HL-60/S4 (cell line): ENCODE data around the gene MMP11.
"Not testable (repeated sequence)": the region's sequence is repeated elsewhere in the genome, so short reads cannot be mapped to it uniquely, and the experiment has no call there.

Source experiments
- in situ Hi-C: fragments of 300-500 bp; cut with MboI; formaldehyde crosslinking; loops from 2 replicates; pipeline ENCODE4 v1.14.3; 2022; ENCODE audit warnings: low sequenced_read_pairs

The MMP11 gene

DNA sequence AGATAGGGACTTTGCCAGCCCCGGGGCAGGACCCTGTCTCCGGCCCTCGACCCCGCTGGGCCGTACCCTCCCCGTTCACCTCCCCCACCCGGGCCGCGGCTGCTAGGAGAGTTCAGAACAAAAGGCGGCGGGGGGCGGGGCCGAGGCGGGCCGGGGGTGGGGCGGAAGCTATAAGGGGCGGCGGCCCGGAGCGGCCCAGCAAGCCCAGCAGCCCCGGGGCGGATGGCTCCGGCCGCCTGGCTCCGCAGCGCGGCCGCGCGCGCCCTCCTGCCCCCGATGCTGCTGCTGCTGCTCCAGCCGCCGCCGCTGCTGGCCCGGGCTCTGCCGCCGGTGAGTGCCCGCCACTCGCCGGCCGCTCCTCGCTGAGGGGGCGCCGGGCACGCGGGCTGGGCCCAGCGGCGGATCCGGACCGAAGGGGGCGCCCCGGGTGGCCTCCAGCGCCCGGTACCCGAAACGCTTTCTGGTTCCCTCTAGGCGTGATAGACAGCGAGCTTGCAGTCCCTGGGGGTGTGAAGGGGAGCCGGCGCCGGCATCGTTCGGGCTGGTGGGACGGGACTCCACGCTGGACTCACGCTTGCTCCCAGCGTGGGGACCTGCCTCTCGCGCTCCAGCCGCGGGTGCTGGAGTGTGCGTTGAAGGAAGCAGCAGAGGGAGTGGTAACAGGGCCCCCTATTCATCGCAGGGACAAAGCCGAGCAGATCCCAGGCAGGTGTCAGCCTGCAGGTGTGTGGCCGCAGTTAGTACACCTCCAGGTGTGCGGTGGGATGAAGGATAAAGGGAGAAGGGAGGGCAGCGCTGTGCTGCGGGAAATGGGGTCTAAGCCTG lies at the start of gene MMP11:
TSS of gene MMP11 (plus strand) at position 201 of the 825 bp plus-strand sequence. CDS start at position 223, 22 bp downstream.
- in situ Hi-C loops, result no loop called here

DNA sequence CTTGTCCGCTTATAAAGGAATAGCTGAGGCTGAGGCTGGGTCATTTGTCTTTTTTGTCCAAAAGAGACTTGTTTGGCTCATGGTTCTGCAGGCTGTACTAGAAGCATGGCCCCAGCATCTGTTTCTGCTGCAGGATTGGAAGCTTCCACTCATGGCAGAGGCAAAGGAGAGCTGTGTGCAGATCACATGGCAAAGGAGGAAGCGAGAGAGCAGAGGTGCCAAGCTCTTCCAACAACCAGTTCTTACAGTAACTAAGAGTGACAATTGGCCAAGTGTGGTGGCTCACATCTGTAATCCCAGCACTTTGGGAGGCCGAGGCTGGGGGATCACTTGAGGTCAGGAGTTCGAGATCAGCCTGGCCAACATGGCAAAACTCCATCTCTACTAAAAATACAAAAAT lies 44.5 kb upstream of the MMP11 start:
- in situ Hi-C loops, result not testable (repeated sequence)

- in situ Hi-C loops, result no loop called here
Observed at GRCh38 chr22:23737696-23738095, 35.0 kb upstream of the MMP11 start.

DNA sequence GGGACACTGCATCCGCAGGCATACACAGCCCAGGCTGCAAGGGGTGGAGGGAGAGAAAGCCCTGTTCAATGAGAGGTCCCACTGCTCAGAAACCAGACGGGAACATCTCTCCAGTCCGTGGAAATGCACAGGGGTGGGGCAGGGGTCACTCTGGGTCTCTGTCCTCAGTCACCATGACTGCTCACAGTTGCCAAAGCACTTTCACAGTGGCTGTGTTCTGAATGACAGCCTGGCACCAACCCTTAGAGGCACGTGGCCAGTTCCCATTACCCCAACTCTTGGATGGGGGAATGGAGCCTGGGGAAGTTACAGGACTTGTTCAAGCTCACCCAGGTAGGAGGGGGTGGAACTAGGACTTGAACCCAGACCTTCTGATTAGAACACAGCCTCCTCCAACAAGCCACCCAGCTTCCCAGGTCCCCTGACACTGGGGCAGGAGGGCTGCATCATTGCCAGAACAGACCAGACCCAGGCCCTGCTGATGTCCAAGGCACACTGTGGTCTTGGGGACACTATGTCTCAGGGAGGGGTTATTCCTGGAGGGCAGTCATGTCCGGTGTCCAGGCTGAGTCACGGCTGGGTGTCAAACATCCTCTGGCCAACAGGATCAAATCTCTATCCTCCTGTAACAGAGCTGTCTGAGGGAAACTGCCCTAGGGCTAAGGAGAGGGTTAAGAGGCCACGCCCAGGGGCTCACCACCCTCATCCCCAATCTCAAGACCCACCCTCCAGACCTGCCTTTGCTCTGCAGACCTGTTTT lies 30.0 kb upstream of the MMP11 start:
- in situ Hi-C loops, result no loop called here

GRCh38 chr22:23743303-23743705 lies 29.3 kb upstream of the MMP11 start:
- in situ Hi-C loops, result no loop called here

GRCh38 chr22:23744001-23744400 lies 28.6 kb upstream of the MMP11 start:
- in situ Hi-C loops, result no loop called here

- in situ Hi-C loops, result no loop called here
Observed at GRCh38 chr22:23744485-23744884, 28.2 kb upstream of the MMP11 start.

DNA sequence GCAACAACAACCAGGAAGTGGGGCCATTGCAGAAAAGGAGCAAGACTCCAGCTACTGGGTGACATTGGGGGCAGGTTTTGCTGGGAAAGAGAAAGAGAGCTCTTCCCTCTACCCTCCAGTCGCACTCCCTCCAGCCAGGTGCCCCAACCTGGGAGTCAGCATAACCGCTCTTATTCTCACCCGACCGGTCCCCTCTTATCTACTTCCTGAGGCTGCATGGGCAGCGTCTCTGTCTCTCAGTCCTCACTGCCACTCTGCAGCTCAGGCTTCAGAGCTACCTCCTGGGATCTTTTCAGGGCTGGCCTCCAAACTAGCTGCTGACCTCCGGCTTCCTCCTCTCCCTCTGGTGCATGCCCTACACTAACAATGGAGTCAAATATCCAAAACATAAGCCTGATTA lies 26.9 kb upstream of the MMP11 start:
- in situ Hi-C loops, result no loop called here

DNA sequence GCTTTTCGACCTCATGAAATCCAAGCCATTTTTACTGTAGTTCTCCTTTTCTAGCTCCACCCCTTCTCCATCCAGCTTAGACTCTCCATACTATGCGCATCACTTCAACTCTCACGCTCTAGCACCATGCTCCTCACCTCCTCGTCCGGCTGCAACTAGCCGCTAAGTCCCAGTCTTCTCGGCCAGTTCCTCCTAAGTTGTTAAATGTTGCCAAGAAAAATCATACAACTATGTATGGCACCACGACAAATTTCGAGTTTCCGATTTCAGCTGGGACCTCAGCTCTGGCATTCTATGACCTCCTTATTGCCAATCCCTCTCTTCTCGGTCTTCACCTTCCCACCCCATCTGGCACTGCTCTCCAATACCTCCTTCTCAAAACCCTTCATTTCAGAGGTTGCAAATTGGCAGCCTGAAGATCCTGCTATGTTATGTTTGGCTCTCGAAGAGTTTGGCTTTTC lies 22.8 kb upstream of the MMP11 start:
- in situ Hi-C loops, result no loop called here

DNA sequence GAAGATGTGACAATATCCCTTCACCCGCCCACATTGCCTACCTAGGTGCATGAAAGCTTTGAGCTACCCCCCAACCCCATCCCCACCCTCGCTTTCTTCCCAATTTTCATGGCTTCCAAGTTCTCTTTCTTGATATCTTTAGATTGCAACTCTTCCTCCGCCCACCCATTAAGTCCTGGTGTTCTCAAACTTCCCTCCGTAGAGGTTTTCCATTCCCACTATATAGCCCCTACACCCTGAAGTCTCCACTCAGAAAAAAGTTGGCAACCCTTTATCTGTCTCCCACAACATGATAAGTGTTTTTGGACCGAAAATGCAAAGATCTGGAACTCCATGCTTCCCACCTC lies 22.3 kb upstream of the MMP11 start:
- in situ Hi-C loops, result no loop called here

GRCh38 chr22:23750714-23751440 lies 21.8 kb upstream of the MMP11 start, which contains the start of gene ZNF70:
TSS of gene ZNF70 (minus strand) at chr22:23751112. CDS start at chr22:23745140, 5,972 bp downstream.
- in situ Hi-C loops, result no loop called here

DNA sequence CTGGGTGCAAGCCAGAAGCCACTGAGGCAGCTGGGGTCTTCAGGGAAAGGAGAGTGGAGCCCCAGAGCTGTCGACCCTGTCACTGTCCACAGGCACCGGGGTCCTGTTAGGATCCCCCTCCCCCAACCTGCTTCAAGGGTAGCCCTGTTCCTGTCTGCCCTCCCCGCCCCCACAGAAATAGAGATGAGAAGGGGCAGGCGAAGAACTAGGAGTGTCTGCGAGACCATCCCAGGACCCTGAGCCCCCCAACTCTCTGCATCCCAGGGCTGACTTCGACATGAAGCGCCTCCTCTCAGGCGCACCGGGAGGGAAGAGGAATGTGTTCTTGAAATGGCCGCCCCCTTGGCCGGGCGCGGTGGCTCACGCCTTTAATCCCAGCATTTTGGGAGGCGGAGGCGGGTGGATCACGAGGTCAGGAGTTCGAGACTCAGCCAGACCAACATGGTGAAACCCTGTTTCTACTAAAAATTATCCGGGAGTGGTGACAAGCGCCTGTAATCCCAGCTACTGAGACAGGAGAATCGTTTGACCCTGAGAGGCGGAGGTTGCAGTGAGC lies 21.1 kb upstream of the MMP11 start:
- in situ Hi-C loops, result no loop called here

DNA sequence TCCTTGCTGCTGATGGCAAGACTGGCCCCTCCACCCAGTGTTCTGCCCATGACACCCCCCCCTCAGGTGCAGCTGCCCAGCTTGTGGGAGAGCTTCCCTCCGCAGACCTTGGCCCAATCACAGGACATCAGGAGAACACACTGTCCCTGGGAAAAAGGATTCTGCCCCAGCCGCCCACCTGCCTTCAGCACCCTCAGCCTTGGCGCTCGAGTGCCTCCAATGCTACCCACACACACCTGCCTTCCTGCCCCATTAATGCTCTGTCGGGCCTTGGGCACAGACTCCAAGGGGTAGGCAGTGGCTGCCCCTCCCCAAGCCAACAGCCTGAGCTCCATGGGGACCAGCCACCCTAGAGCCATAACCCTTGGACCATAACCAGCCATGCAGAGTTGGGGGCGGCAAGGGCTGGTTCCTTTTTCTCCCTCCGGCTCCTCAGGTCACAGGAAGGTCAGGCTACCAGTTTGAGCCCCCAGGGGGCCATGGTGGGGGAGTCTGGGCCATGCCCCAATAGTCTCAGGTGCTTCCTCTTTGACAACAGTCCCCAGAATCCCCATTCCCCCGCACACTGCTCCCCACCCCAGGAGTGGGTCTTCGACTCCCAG lies 20.5 kb upstream of the MMP11 start:
- in situ Hi-C loops, result no loop called here

DNA sequence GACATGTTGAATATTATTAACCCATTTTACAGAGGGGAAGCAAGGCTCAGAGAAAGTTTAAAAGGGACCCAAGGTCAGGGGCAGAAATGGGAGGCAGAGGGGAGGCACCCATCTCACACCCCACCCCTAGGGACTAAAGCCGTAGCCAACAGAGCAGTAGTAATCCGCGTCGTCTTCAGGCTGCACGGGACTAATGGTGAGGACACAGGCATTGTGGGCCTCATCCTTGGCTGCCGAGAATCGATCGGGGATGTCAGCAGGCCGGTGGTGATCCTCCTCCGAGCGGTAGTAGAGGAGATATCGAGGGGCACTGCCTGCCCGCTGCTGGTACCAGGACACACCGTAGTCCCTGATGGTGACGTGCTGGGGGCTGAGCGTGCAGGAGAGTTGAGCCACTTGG lies 19.9 kb upstream of the MMP11 start:
- in situ Hi-C loops, result no loop called here

DNA sequence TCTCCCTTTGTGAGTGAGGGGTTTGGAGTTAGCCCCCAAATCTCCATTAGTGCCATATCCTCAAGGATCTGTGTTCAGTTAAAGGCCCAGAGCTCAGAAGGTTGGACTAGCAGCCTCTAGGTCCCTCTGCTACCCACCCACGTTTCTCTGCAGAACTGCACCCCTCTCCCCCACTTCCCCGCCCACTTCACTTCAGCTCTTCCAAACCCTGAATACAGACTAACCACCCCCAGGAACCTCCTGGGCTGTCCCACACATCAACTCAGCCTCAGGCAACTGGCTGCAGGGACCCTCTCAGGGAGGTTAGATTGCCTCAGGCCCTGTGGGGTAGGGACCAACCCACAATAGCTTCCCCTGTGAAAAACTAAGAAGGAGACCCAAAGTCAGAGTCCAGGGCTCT lies 19.3 kb upstream of the MMP11 start:
- in situ Hi-C loops, result no loop called here

DNA sequence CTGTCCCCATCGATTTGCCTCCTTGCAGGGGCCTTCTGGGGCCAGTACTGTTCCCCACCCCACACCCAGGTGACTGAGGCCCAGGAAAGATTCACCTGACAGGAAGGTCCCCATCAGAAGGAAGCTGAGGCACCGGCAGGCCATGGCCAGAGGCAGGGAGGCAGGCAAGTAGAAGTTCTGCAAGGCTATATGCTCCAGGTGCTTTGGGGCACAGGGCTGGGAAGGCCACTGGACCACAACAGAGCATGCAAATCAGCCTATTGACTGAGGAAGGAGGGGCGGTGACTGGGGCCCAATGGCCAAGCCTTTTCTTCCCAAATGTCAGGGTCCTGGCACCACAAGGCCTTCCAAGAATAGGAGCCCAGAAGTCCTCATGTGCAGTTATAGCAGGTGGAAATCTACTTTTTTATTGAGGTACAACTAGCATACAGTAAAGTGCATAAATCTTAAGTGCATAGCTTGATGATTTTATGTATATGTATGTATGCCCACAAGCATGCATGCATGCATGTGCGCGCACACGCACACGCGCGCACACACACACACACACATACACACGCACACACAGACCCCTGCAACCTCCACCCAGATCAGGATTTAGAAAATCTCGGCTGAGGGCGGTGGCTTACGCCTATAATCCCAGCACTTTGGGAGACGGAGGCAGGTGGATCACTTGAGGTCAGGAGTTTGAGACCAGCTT lies 18.3 kb upstream of the MMP11 start, which contains the start of gene VPREB3:
TSS of gene VPREB3 (minus strand) at position 206 of the 700 bp plus-strand sequence. CDS start at position 144, 62 bp downstream.
- in situ Hi-C loops, result no loop called here

DNA sequence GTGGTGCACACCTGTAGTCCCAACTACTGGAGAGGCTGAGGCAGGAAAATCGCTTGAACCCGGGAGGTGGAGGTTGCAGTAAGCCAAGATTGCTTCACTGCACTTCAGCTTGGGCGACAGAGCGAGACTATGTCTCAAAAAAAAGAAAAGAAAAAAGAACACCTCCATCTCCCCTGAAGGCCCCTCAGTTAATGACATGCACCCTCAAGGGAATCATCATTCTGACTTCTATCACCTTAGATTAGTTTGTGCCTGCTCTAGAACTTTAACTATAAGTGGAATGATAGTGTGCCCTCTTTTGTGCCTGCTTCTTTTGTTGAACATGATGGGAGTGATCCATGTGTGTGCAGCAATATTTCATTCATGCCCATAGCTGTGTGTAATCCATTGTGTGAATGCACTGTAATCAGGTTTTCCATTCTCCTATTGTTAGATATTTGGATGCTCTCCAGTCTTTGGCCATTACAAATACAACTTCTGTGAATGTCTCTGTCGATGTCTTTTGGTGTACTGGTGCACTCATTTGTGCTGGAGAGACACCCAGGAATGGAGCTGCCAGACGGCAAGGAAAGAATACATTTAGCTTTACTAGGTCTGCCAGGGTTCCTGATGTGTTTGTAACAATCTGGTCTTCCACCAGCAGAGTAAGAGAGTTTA lies 17.5 kb upstream of the MMP11 start:
- in situ Hi-C loops, result no loop called here

- in situ Hi-C loops, result no loop called here
Observed at GRCh38 chr22:23755711-23756110, 16.9 kb upstream of the MMP11 start.

GRCh38 chr22:23756891-23757290 lies 15.8 kb upstream of the MMP11 start:
- in situ Hi-C loops, result no loop called here
